ENCODE data around the gene AKR1B15.
"Not testable (repeated sequence)": the region's sequence is repeated elsewhere in the genome, so short reads cannot be mapped to it uniquely, and the experiment has no call there.

The AKR1B15 gene

DNA sequence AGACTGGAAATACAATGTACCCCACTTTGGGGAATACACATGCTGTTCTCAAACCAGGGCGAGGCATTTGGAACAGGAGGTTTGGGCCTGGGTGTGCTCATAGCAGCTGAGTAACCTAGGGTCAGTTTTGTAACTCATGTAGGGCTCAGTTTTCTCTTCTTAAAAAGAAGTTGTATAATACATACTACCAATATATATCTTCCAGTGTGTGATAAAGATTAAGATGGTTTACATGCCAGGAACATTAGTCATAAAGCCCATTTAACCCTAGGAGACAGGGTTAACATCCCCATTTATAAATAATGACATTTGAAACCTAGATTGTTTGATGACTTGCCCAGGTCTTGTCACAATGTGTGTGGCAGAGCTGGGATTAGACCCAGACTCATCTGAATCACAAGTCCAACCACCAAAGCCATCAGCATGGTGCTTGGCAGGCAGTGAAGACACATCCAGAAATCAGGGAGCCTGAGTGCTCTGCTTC lies 15.6 kb upstream of the AKR1B15 start:
- DNase-seq = no peak

GRCh38 chr7:134534633-134535032 lies 14.3 kb upstream of the AKR1B15 start:
- no peak for DNase-seq

DNA sequence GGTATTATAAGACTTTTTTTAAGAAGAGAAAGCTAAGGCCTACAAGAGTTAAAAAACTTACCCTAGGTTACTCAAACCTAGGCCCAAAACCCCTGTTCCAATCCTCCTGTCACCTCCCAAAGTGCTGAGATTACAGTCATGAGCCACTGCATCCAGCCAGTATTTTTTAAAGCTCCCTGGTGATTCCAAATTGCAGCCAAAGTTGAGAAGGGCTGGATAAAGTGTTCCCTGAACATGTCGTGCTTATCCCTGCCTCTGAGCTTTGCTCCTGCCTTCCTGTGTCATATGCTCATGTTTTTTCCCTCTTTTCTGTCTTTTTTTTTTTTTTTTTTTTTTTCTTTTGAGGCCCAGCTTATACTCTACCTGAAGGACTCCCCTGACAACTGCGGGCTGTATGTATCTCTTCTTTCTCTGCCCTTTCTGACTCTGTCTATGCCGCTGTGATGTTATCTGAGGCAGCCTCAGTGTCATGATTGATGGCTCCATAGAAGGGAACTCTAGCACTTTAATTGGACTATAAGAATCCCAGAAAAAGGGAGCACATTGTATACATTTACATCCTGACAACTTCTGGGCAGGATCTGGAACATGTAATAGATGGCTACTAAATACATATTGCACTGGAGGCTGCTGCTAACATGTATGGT lies 13.5 kb upstream of the AKR1B15 start:
- no peak for DNase-seq

- no peak for DNase-seq
These were observed 13.0 kb upstream of the AKR1B15 start for GRCh38 chr7:134535919-134536299.

DNA sequence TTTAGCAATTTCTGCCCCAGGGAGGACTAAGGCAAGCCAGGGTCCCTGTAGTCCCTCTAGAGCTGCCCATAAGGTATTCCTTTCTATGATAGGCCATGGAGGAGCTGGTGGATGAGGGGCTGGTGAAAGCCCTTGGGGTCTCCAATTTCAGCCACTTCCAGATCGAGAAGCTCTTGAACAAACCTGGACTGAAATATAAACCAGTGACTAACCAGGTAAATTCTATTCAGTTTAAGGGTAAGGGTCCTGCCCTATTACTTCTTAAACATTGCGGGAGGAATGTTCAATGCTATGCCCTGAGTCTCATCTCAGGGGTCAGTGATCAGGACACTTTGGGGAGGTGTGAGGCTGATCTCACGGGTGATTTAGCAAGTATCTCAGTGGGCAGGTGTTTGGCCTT lies 12.4 kb upstream of the AKR1B15 start:
- DNase-seq = not testable (repeated sequence)

GRCh38 chr7:134537273-134537781 lies 11.6 kb upstream of the AKR1B15 start:
- not testable (repeated sequence) for DNase-seq

GRCh38 chr7:134539380-134540004 lies 9.4 kb upstream of the AKR1B15 start:
- DNase-seq = no peak

DNA sequence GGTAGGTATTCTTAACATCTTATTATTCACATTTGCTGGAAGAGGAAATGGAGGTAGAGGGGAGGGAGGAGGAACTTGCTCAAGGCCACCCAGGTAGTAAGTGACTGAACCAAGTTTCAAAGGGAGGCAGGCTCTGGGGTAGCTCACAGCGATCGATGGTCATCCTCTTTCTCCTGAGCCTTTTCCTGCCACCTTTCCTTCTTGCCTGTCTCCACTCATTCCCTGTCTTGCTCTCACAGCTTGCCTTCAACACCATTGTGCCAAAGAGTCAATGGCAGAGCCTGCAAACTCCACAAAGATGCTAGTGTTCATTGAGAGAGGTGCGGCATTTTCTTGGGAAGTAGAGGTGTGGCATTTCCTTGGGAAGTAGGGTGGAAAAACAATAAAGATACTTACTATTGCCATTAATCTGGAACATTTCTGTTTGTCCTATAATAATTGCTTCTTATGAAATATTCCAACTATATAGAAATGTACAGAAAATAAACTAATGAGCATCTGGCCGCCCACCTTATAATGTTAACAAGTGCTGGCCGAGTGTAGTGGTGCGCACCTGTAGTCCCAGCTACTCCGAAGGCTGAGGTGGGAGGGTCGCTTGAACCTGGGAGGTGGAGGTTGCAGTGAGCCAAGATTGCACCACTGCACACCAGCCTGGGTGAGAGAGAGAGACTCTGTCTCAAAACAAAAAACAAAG lies 7.3 kb upstream of the AKR1B15 start:
- DNase-seq = not testable (repeated sequence)

- DNase-seq = no peak
These were observed 6.6 kb upstream of the AKR1B15 start for GRCh38 chr7:134542195-134542771.

- no peak for DNase-seq
These were observed 3.5 kb upstream of the AKR1B15 start for GRCh38 chr7:134545380-134545779.

GRCh38 chr7:134545918-134546317 lies 3.0 kb upstream of the AKR1B15 start:
- no peak for DNase-seq

DNA sequence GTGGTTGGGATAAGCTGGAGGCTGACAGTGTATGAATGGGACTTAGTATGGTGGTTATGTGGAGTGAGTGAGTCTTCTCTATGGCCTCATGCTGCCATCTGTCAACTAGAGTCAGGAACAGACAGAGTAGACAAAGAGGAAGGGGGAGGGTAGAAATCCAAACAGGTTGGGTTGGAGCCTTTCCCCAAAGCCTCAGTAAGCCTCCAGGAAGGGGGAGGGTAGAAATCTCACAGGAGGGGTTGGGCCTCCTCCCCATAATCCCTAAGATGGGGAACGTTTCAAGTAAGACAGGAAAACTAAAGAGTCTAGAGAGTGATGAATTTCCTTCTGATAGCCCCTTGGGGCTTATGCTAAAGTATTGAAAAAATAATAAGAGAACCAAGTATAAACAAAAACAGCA lies 2.0 kb upstream of the AKR1B15 start:
- no peak for DNase-seq

DNA sequence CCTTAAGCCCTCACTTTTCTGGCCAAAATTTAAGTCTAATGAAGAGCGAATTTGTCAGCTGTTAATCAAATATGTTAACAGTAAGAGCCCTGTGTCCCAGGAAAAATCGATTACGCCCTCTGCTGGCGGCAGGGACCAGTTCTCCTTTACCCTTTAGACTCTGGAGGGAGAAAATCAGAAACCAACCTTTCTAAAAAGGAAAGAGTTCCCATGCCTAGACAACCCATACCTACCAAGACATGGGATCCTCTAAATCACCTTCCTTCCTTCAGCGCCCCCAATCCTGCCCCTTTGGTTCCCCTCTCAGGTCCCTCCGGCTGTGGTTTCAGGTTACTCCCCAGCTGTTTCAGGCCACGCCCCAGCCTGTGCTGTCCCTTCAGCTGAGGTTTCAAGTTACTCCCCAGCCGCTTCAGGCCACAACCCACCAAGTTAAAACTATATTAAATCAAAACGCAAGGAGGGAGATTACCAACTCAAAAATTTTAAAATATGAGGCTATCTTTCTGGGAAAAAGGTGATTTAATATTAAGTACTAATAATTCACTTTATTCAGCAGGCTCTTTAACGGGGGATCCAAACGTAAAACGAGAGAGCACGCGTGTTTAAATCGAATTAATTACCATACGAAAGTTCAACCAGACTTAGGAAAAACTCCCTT lies 1.4 kb upstream of the AKR1B15 start:
- peak; percentile 60 for DNase-seq

DNA sequence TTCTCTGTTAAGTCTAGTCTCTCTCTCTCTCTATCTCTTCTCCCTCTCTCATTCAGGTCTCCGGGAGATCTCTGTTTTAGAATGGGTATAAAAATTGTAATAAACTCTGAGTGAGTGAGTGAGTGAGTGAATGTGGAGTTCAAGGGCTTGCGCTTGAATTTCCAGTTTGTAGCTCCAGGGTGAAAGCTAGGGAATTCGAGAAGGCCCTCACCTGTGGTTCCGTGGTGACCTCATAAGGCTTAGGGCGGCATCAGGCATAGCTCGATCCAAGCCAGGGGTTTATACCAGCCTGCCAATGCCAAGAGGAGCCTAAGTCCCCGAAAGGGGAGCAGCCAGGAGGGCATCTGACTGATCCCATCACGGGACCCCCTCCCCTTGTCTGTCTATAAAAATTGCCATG lies 456 bp downstream of the AKR1B15 start:
- no peak for DNase-seq

DNA sequence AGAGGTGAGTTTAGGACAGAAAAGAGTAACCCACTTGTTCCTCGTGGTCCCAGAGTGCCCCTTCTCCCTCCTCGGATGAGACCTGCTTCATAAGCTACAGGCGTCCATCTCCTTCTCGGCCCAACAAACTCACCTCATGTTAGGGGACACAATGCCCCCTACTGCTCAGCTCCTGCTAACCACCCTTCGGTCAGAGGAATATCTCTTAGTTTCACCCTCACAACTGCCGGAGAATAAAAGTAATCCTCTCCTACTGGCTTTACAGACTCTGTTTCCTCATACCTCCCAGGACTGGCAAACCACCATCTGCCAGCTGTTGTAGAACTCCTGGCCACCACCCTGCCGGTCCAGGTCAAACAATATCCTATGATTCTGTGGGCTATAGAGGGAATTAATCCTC lies 3.2 kb downstream of the AKR1B15 start:
- no peak for DNase-seq

DNA sequence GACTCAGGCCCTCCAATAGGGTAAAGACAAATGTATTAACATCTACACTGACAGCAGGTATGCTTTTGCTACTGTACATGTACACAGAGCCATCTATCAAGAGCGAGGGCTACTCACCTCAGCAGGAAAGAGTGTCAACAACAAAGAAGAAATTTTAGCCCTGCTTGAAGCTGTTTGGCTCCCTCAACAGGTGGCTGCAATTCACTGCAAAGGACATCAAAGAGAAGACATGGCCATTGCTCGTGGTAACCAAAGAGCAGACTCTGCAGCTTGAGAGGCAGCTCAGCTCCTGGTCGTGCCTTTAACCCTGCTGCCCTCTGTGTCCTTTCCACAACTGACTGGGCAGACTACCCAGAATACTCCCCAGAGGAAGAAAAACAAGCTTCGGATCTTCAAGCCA lies 5.1 kb downstream of the AKR1B15 start:
- no peak for DNase-seq

DNA sequence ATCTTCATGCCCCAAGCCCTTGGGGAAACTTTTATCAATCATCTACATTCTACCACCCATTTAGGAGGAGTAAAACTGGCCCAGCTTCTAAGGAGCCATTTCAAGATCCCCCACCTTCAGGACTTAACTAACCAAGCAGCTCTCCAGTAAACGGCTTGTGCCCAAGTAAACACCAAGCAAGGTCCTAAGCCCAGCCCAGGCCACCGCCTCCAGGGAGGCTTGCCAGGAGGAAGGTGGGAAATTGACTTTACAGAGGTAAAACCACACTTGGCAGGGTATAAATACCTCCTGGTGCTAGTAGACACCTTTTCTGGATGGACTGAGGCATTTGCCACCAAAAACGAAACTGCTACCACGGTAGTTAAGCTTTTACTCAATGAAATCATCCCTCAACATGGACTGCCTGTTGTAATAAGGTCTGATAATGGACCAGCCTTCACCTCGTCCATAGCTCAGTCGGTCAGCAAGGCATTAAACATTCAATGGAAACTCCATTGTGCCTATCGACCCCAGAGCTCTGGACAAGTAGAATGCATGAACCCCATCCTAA lies 5.6 kb downstream of the AKR1B15 start:
- DNase-seq = no peak

DNA sequence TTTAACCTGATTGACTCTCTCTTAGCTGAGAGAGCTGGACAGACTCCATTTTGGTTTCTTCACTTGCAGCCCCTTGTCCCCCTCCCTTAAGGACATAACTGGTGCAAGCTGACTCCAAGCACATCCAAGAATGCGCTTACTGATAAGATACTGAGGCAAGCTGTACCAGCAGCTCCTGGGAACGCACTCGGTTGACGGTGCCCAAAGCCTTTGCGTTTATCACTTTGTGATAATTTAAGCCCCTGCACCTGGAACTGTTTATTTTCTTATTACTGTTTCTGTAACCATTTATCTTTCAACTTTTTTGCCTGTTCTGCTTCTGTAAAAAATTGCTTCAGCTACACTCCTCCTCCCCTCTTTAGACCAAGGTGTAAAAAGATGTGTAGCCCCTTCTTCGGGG lies 8.5 kb downstream of the AKR1B15 start:
- DNase-seq = no peak

DNA sequence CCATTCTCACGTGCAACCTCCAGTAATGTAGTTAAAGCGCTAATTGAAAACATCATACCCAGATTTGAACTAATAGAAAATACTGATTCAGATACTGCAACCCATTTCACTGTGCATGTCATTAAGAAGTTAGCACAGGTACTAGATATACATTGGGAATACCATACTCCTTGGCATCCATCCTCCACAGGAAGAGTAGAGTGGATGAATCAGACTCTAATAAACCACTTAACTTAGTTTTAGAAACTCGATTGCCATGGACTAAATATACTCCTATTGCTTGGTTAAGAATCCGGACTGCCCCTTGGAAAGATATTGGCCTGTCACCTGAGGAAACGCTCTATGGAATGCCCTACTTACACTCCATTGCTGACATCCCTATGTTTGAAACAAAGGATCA lies 9.5 kb downstream of the AKR1B15 start:
- no peak for DNase-seq

DNA sequence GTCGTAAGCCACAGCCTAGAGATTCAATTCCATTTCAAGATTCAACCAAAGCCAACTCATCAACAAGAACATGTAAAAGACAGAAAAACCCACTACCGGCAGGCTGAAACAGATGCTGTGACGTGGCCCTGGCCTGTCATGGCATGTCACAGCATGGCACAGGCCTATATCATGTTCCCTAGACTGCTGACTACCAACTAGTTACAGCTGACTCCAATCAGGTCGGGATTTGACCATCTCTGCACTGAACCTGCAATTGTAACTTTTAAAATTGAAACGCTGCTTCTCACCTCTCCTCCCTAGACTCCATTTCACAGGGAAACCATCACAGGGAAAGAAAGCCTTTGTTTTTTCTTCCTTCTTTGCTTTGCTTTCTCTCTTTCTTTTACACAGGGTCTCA lies 12.7 kb downstream of the AKR1B15 start:
- DNase-seq = not testable (repeated sequence)

GRCh38 chr7:134562136-134562535 lies 13.2 kb downstream of the AKR1B15 start:
- DNase-seq = no peak

DNA sequence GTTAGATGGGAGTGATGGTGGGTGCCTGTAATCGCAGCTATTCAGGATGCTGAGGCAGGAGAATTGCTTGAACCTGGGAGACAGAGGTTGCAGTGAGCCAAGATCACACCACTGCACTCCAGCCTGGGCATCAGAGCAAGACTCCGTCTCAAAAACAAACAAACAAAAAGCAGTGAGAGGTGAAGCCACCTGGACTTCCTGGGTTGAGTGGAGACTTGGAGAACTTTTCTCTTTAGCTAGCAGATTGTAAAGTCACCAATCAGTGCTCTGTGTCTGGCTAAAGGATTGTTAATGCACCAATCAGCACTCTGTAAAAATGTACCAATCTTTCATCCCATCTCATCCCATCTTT lies 14.5 kb downstream of the AKR1B15 start:
- DNase-seq = not testable (repeated sequence)

DNA sequence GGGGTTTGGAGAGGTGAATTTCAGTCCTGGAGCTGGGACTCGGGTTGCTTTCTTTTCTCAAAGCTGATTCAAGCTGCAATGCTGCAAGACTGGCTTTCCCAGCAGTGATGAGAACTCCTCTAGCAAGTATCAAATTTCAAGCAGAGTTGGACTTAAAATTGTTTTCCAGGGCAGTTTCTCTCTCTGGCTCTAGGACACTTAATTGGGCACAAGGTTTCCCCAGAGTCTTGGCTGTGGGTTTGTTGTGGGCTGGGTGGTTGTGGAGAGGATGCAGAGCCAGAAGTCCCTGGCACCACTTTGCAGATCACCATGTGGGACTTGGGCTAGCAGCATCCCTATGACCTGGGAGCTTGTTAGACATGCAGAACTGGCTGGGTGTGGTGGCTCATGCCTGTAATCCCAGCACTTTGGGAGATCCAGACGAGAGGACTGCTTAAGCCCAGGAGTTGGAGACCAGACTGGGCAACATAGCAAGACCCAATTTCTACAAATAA lies 16.8 kb downstream of the AKR1B15 start:
- DNase-seq = no peak
